NCI-H82 (cell line): ENCODE data around the gene FGD3.
"Not testable (repeated sequence)": the region's sequence is repeated elsewhere in the genome, so short reads cannot be mapped to it uniquely, and the experiment has no call there.

ENCODE experiments used
- DNase-seq: peaks from one replicate; lab custom pipeline; 2025; lab: John Stamatoyannopoulos, UW

FGD3 gene

DNA sequence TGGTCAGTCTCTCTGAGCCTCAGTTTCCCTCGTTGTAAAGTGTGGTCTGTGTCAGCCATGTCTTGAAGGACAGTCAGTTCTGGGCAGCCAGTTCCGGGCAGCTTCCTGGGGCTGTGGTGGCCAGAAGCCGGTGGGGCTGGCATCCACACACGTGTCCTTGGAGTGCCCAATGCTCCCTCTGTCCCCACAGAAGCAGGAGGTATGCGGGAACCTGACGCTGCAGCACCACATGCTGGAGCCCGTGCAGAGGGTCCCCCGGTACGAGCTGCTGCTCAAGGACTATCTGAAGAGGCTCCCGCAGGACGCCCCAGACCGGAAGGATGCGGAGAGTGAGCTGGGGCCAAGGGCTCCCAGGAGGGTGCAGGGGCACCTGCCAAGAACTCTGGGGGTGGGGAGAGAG lies 62.7 kb downstream of the FGD3 start:
- DNase-seq, result no peak

DNA sequence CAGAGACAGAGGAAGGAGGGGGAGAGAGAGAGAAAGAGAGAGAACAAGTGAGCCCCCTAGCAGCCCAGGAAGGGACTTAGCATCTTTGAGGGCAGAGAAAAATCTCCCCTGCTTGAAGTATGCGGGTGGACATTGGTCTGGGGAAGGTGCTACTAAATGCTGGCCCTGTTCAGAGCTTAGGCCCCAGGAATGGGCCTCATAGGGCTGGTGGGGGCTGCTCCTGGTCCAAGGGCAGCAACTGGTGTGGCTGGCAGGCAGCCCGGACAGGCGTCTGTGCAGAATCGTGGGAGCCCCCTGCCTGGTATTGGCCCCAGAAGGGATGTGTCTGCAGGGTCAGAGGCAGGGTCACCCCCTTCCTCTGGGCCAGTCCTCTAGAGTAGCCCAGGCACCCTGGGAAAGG lies 63.4 kb downstream of the FGD3 start:
- no peak for DNase-seq

DNA sequence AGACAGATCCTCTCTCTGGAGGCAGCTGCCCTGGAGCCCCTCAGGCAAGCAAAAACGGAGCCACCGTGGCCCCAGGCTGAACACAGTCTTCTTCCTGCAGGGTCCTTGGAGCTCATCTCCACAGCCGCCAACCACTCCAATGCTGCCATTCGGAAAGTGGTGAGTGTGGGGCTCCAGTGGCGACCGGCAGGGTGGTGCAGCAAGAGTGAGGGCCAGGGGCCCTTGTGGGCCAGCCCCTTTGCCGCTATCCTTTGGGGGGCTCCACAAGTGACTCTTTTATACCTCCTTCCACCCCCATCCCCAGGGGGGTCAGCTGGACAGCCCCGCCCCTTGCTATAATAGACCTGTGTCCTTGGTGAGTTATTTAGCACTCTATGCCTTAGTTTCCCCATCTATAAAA lies 63.8 kb downstream of the FGD3 start:
- no peak for DNase-seq

DNA sequence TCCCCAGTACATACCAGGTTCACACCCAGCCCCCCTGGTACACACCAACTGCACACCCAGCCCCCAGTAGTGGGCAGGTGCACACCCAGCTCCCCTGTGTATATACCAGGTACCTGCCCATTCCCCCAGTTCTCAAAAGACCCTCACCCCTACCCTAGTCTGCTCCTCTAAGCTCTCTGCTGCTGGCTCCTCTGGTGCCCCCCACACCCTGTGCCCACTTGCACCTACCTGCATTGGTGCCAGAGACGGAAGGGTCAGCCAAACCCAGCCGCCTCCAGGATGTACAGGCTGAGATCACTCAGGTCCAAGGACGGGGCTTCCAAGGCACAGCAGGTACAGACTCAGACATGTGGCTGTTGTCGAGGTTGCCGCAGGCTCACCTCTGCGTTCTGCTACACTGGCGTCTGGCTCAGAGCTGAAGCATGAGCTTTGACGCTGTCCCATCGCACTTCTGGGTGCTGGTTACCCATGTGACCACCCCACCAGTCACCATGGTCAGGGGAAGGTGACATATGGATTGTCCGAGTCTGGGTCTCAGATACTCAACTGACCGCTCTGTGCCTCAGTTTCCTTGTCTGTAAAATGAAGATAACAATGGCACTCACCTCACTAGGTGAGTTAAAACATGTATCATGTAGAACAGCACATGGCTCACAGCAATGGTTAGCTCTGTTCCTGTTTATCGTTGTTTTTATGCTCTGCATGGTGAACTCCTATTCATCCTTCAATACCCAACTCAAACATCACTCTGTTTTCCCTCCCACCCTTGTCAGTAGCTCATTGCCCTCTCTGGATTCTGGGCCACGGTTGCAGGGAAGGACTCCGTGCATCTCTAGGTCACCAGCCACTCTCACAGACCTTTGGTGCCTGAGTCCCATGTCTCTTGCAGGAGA lies 65.9 kb downstream of the FGD3 start:
- DNase-seq, result no peak

DNA sequence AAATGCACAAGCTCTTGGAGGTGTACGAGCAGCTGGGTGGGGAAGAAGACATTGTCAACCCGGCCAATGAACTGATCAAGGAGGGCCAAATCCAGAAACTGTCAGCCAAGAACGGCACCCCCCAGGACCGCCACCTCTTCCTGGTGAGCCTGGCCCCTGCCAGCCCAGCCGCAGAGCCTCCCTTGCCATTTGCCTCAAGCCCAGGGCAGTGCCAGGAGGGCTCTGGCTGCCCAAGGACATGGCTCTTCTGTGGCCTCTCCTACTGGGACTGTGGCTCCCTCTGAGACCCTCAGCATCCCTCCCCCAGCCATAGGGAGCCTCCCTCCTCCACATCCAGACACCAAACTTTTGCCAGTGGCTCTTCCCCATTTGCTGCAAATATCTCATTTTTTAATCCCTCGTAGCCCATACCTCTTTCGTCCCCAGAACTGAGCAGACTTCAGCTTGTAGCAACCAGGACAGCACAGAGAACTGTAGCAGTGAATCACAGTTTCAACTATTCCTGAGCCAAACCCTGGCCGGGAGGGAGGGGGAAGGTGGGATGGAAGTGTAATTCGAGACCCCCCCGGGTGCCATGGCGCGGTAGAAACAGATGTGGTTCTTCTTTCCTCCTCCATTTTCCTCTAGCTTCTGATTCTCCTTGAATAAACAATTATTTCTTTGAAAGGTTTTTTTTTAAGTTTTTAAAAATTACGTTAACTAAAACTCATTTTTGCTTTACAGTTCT lies 66.7 kb downstream of the FGD3 start:
- DNase-seq, result no peak

DNA sequence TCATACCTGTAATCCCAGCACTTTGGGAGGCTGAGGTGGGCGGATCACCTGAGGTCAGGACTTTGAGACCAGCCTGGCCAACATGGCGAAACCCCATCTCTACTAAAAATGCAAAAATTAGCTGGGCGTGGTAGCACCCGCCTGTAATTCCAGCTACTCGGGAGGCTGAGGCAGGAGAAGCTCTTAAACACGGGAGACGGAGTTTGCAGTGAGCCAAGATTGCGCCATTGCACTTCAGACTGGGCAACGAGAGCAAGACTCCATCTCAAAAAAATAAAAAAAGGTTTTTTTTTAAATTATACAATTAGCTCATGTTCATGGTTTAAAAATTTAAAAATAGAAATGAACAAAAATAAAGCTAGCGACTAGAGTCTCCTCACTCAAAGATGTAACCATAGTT lies 67.9 kb downstream of the FGD3 start:
- not testable (repeated sequence) for DNase-seq

DNA sequence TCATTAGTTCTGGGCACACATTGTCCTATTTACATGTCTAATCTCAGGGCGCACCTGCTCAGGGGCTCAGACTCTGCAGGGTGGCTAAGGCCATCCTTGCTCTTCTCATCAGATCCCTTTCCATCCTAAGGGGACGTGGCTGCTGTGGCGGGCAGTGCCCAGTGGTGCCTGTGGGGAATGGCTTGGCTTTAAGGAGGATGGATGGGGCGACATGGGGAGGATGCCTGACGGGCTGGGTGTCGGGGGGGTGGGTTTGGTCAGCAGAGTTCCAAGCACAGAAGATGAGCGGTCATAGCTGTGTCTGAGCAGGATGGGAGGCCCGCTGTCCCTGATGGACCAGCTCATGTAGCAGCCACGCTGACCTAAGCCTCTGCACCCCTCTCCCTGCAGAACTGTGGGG lies 70.3 kb downstream of the FGD3 start:
- DNase-seq, result no peak

DNA sequence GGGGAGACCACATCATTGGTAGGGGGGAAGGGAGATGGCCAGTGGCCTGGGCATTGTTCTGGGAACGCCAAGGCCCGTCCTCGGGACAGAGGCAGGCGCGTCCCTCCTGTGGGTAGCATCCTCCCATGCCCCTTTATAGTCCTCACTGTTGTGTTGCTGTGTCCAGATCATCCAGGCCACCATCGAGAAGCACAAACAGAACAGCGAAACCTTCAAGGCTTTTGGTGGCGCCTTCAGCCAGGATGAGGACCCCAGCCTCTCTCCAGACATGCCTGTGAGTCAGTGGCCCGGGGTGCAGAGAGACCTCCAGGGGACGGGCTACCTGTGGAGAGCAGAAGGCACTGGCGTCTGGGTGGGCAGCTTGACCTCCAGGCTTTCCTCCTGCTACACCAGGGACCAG lies 72.8 kb downstream of the FGD3 start:
- no peak for DNase-seq

DNA sequence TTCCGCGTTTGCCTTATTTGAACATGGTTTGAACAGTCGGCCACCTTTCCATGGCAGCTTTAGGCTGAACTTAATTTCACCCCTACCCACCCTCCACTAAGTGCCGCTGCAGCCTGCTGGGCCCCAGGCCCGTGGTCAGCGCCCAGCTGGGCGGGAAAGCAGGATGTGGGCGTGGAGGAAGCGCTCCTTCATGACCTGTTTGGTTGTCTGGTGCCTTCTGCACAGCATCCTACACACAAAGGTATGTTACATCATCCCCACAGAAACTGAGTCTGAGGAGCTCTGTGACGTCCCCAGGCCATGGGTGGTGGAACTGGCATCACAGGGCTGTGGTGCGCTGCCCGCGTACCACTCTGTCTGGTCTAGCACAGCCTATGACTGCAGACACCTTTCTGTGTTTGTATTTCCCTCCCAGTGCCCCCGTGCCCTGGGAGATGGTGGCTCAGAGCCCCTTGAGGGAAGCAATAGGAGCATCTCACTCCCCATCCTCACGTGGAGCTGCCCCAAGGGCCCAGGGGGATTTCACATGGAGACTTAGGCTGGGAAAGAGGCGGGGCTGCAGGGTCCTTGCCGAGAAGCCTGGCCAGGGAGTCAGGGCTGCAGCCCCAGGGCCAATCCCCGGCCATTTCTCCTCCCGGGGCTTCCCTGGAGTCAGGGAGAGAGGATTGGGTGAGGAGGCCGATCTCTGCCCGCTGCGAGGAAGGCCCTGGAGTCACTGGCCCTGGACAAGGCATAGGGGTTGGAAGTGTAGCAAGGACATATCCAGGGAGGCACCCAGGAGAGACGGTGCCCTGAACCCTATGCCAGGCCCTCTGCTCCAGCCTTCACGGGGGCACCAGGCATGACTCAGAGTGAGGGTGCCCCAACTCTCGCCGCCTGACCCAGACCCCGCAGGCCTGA lies 73.7 kb downstream of the FGD3 start:
- no peak for DNase-seq

DNA sequence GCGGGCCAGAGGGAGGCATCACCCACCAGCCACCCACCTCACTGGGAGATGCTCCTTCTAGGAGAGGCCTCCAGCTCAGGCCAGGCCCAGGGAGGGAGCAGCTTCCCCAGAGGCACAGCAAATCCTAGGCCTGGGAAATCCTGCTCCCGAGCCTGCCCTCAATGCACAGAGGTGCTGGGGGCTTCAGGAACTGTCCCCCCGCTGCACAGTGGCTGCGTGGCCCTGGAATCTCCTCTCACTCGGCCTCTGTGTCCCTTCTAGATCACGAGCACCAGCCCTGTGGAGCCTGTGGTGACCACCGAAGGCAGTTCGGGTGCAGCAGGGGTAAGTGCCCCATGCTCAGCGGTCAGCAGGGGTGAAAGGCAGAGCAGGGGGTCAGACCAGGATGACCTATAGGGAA lies 74.7 kb downstream of the FGD3 start:
- DNase-seq, result no peak

DNA sequence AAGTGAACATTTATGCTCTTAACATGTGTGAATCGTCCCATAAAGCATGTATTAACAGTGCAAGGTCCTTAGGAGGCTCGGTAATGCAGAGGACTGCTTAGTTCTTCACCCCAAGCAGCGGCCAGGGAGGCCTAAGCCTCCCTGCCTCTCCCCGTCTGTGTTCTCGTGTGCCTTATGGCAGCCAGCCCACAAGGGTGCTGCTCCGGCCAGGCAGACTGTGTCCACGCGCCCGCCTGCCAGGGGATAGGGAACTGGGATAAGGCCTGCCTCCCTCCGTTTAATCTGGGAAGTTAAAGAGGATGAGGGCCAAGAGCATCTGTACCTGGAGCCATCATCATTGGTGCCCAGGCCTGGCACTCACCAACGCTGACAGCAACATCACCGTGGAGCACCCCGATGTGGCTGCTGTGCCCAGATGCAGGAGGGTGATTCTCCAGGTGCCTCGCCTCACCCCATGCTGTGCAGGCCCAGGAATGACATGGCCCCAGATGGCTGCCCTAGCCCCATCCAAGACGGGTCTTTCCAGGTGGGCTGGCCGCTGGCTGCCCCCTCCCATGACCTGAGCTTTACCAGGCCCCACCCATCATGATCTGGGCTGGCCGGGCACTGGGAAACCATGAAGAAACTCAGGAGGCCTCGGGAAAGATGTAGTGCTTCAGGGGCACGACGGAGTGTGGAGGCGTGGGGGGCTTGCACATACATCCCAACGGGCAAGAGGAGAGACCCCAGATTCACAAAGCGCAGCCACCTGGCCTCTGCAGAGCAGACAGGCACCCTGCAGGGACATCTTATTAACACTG lies 75.6 kb downstream of the FGD3 start:
- DNase-seq, result no peak

DNA sequence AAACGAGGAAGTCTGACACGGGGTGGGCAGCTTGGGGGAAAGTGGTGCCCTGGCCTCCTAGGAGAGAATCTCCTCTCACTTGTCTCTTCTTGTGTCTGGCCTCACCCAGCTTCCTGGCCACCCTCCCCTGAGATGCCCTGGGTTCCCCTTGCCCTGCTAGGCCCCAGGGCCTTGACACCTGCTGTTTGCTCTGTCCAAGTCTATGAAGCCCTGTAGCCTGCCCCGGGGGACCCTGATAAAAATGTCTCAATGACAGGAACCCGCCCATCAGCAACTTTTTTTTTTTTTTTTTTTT lies 76.1 kb downstream of the FGD3 start:
- no peak for DNase-seq

DNA sequence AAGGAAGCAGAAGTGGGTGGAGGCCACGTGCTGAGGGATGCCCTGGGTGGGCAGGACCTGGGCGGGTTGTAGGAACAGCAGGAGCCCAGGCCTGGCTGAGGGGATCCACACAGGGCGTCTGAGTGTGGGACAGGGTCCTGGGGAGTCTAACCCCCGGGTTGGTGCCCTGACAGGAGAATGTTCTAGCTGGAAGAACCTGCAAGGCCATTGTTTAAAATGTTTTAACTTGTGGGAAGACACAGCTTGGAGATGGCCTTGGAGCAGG lies 77.3 kb downstream of the FGD3 start:
- no peak for DNase-seq

DNA sequence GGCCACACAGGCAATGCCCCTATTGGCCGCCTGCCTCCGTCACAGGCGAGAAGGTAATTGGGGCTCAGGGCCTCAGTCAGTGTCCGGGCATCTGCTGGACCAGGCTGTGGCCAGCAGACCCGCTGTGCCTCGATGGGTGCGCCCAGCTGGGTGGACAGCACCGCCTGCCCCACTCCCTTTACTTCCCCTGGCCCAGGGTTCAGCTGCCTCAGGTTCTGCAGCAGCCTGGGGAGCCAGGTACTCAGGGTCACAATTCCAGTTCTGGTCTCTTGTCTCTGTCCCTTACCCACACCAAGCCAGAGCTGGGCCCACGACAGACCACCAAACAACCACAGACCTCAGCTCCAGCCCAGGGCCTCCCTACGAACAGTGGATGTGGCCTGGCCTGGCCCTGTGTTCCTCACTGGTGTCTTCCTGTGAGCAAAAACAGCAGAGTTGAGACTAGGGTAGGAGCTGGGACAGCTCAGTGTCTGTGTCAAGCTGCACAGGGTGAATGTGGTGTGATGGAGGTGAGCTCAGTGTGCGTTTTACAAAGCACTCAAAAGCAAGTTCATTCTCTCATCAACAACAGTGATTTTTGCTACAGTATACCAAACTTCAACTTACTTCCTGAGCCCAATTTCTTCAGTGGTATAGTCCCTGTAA lies 77.8 kb downstream of the FGD3 start:
- DNase-seq, result no peak

DNA sequence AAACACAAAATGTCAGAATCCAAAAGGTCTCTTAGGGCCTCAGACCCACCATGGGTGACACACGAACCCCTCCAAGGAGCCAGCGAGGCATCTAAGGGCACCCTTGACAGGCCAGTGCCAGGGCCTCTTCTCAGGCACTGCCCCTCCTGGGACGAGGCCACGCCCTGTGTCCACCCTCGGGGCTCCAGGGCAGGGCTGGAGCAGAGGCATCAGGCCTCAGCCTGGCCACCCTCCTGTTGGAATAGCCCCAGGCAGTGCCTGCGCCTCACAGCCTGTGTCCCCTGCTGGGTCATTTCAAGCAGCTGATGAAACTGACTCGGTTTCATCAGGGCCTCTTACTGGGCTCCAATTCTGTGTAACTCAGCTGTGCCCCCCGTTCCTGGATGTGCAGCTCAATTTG lies 78.4 kb downstream of the FGD3 start:
- DNase-seq, result no peak

DNA sequence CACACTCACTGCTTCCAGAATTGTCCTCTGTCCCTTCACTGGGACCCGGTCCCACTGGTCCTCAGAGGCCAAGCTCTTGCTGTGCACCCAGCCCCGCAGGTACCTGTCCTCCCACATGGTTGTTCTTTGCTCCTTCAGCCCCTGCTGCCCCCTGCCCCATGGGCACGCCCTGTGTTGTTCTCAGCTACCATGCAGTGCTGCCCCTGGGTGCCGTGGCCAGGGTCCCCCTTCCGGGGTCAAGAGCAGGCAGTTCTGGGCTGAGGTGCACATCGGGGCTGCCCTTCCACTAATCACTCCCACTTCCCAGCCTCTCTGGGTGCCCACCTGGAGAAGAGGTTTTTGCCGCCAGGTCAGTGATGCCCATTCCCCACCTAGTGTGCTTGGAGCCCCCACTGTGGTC lies 79.3 kb downstream of the FGD3 start:
- no peak for DNase-seq

DNA sequence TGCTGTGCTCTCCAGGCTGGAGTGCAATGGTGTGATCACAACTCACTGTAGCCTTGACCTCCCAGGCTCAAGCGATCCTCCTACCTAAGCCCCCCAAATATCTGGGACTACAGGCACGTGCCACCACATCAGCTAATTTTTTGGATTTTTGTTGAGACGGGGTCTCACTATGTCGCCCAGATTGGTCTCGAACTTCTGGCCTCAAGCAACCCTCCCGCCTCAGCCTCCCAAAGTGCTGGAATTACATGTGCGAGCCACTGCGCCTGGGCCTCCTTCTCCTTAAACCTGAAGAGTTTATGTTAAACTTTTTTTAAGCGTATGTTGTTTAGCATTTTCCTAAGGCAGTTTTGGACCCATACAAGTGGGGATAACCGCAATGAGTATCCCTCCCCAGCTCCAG lies 80.4 kb downstream of the FGD3 start:
- DNase-seq, result no peak

DNA sequence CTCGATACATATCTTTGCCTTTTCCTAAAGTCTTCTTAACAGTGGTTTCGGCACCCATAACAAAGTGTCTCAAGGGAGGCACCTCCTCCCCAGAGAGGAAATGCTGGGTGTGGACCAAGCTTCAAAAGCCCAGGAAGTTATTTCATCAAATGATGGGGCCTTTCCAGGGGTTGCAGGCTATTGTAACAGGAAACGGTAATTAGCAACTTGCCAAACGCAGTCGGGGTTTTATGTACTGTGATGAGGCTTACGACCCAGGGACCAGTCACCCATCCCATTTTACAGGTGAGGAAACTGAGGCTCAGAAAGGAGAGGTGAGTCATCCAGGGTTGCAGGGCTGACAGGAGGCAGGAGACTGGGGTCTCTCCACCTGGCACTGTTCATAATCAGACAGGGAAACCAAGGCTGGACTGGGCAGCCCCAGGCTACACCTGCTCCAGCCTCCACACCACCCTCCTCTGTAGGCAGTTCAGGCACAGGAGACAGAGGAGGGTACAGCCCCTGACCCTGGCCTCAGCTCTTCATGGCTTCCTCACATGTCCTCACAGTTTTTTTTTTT lies 81.2 kb downstream of the FGD3 start:
- no peak for DNase-seq

DNA sequence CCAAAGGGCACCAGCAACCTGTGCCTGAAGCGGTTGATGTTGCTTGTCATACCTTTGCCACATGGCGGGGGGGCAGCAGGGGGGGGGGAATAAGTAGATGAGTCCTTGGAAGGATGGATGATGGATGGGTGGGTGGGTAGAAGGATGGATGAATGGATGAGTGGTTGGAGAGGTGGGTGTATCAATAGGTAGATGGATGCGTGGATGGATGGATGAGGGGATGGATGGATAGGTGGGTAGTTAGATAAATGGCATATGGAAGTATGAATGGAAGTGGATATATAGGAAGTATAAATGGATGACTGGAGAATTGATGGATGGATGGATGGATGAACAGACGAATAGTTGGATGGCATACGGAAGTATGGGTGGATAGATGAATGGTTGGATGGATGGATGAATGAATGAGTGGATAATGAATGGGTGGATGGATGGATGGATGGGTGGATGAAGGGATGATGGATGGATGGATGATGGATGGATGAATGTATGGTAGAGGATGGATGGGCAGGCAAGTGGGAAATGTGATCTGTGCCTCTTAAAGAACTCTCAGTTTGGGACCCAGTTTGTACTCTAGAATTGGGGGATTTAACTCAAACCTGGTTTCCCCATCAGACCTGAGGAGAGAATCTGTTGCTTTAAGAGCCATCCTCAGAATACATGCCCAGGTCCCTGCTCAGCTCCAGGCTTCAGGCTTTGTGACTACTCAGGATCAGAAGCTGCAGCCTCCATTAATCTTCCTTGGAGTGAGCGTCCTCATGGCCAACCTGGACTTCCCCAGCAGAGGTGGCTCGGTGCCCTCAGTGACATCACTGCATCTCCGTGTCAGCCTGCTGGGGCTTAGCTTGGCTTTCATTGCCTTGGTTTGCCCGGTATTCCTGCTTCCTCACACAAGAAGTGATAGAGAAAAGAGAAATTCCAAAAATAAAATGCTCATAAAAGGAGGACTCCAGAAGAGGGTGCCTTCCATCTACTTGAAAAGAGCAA lies 83.6 kb downstream of the FGD3 start:
- no peak for DNase-seq
